SK-N-SH (cell line): ENCODE measurements around the gene TPO. TPM values are rescaled to one million over a fixed set of nuclear protein-coding genes. Genes with fewer than 3 reads are reported as not detected.
"Not testable (repeated sequence)": the region's sequence is repeated elsewhere in the genome, so short reads cannot be mapped to it uniquely, and the experiment has no call there.

Experiments used
- CTCF ChIA-PET: fragments of 300-600, 350-600 bp; formaldehyde crosslinking; extraction: SDS; loops from one replicate; lab custom pipeline; 2021; lab: Yijun Ruan, JAX
- POLR2A ChIA-PET: fragments of 350-600 bp; sonication (Branson Sonifier 250); formaldehyde crosslinking; extraction: SDS; loops from one replicate; lab custom pipeline; 2020; ENCODE audit warnings: antibody characterized with exemption, inconsistent platforms; lab: Yijun Ruan, JAX
- DNase-seq: peaks from one replicate; pipeline ENCODE4 v3.0.0; 2012
- H2AFZ ChIP-seq: fragments of 200-600 bp; sonication (generic); 2 replicates; pipeline ENCODE4 v1.8.1; 2016; ENCODE audit warnings: antibody characterized with exemption, mild to moderate bottlenecking, low read depth
- H3F3A ChIP-seq: fragments of 200-600 bp; sonication (generic); replicated peaks from 2 replicates; pipeline ENCODE3; 2016; ENCODE audit warnings: antibody characterized with exemption, mild to moderate bottlenecking; ENCODE audit not compliant: insufficient read depth
- H3K27ac ChIP-seq, 2 experiments: fragments of 200-500 bp in 1 of 2; fragments of 200-600 bp in 1 of 2; sonication (Bioruptor generic) in 1 of 2; sonication (generic), shearing (Covaris generic) in 1 of 2; 2 replicates each; pipeline versions ENCODE4 v1.5.1 to v1.6.1; 2014 to 2016; ENCODE audit warnings: low read depth in 2 of 2, inconsistent platforms in 1 of 2, low read length in 1 of 2, mild to moderate bottlenecking in 1 of 2, mixed read lengths in 1 of 2
- H3K27me3 ChIP-seq: fragments of 200-600 bp; sonication (generic), shearing (Covaris generic); 2 replicates; pipeline ENCODE4 v1.6.1; 2016; ENCODE audit warnings: mixed run types; ENCODE audit not compliant: insufficient read depth
- H3K36me3 ChIP-seq, 2 experiments: fragments of 200-500 bp in 1 of 2; fragments of 200-600 bp in 1 of 2; sonication (Bioruptor generic) in 1 of 2; sonication (generic) in 1 of 2; replicated peaks in 1 of 2; 2 replicates each; pipeline versions ENCODE3 to v1.5.1; 2014 to 2016; ENCODE audit warnings: low read length in 1 of 2, mild to moderate bottlenecking in 1 of 2; ENCODE audit not compliant: insufficient read depth in 2 of 2, control insufficient read depth in 1 of 2
- H3K4me1 ChIP-seq, 2 experiments: fragments of 200-500 bp in 1 of 2; fragments of 200-600 bp in 1 of 2; sonication (Bioruptor generic) in 1 of 2; sonication (generic), shearing (Covaris generic) in 1 of 2; 2 replicates each; pipeline versions ENCODE4 v1.5.1 to v1.6.1; 2014 to 2016; ENCODE audit warnings: low read depth in 1 of 2, low read length in 1 of 2, mixed run types in 1 of 2; ENCODE audit not compliant: insufficient read depth in 2 of 2, control insufficient read depth in 1 of 2
- H3K4me2 ChIP-seq: fragments of 200-600 bp; sonication (generic), shearing (Covaris generic); 2 replicates; pipeline ENCODE4 v1.6.1; 2017; ENCODE audit warnings: mixed run types
- H3K4me3 ChIP-seq, 2 experiments: fragments of 200-500 bp in 1 of 2; fragments of 200-600 bp in 1 of 2; sonication (Bioruptor generic) in 1 of 2; sonication (generic), shearing (Covaris generic) in 1 of 2; 2 replicates each; pipeline versions ENCODE4 v1.5.1 to v1.8.1; 2014 to 2016; ENCODE audit warnings: low read depth in 2 of 2, inconsistent platforms in 1 of 2, low read length in 1 of 2, mild to moderate bottlenecking in 1 of 2, mixed read lengths in 1 of 2, moderate library complexity in 1 of 2
- H3K79me2 ChIP-seq: fragments of 200-600 bp; sonication (generic); 2 replicates; pipeline ENCODE4 v1.8.1; 2017; ENCODE audit warnings: mild to moderate bottlenecking; ENCODE audit not compliant: insufficient read depth
- H3K9ac ChIP-seq: fragments of 200-600 bp; sonication (generic); 2 replicates; pipeline ENCODE4 v1.6.1; 2017; ENCODE audit warnings: mixed run types
- H3K9me2 ChIP-seq: fragments of 200-600 bp; sonication (generic); 2 replicates; pipeline ENCODE4 v1.6.1; 2017; ENCODE audit warnings: mixed run types
- H3K9me3 ChIP-seq: fragments of 200-600 bp; sonication (generic); 2 replicates; pipeline ENCODE4 v1.6.1; 2017; ENCODE audit warnings: mixed run types, mild to moderate bottlenecking, moderate library complexity
- H4K20me1 ChIP-seq: fragments of 200-600 bp; sonication (generic); 2 replicates; pipeline ENCODE4 v1.6.1; 2017; ENCODE audit warnings: mild to moderate bottlenecking, mixed run types; ENCODE audit not compliant: insufficient read depth
- CTCF ChIP-seq: fragments of 200-600 bp; sonication (generic); IDR thresholded peaks from 2 replicates; pipeline ENCODE4 v1.6.1; 2017; ENCODE audit warnings: antibody characterized with exemption, mild to moderate bottlenecking, moderate library complexity
- FOSL2 ChIP-seq: IDR thresholded peaks from 2 replicates; pipeline ENCODE4 v1.4.0; 2012; ENCODE audit warnings: low read depth, mild to moderate bottlenecking, moderate library complexity, borderline replicate concordance
- FOXM1 ChIP-seq: IDR thresholded peaks from 2 replicates; pipeline ENCODE4 v1.4.0; 2012; ENCODE audit warnings: low read depth, mild to moderate bottlenecking
- GABPA ChIP-seq: IDR thresholded peaks from 2 replicates; pipeline ENCODE4 v1.4.0; 2012; ENCODE audit warnings: low read depth, mild to moderate bottlenecking
- GATA2 ChIP-seq: sonication (generic); formaldehyde crosslinking; IDR thresholded peaks from 2 replicates; pipeline ENCODE4 v1.5.0; 2020; ENCODE audit warnings: mild to moderate bottlenecking, missing genetic modification reagents
- IRF3 ChIP-seq: fragments of 150-350 bp; IDR thresholded peaks from 2 replicates; pipeline ENCODE4 v1.6.1; 2016; ENCODE audit warnings: mild to moderate bottlenecking, low read depth, low read length
- MEF2A ChIP-seq: IDR thresholded peaks from 2 replicates; pipeline ENCODE4 v1.4.0; 2012; ENCODE audit warnings: low read depth, borderline replicate concordance
- MXI1 ChIP-seq: IDR thresholded peaks from 2 replicates; pipeline ENCODE4 v1.6.1; 2012; ENCODE audit warnings: mild to moderate bottlenecking, low read depth, low read length, improper control_type of control experiment
- NFIC ChIP-seq: IDR thresholded peaks from 2 replicates; pipeline ENCODE4 v1.4.0; 2012; ENCODE audit warnings: borderline replicate concordance
- POLR2AphosphoS5 ChIP-seq: IDR thresholded peaks from 2 replicates; pipeline ENCODE4 v1.6.1; 2012; ENCODE audit warnings: low read depth, low read length
- SIN3A ChIP-seq: IDR thresholded peaks from 2 replicates; pipeline ENCODE4 v1.6.1; 2012; ENCODE audit warnings: low read depth, mild to moderate bottlenecking, low read length, moderate library complexity, borderline replicate concordance
- TAF1 ChIP-seq: IDR thresholded peaks from 2 replicates; pipeline ENCODE4 v1.6.1; 2012; ENCODE audit warnings: low read depth, mild to moderate bottlenecking, low read length, moderate library complexity, borderline replicate concordance
- YY1 ChIP-seq: IDR thresholded peaks from 2 replicates; pipeline ENCODE4 v1.4.0; 2012; ENCODE audit warnings: low read depth, mild to moderate bottlenecking
- ZBTB33 ChIP-seq: IDR thresholded peaks from 2 replicates; pipeline ENCODE4 v1.4.0; 2012; ENCODE audit warnings: low read depth, borderline replicate concordance
- whole genome bisulfite sequencing: methylation state at CpG from one replicate; pipeline ENCODE4 v1.1.6; 2017; ENCODE audit warnings: low lambda C conversion rate; 5-methylcytosine and 5-hydroxymethylcytosine counted together
- polyA plus RNA-seq, 3 experiments: library from polyadenylated mRNA; depleted of rRNA; stranded (reverse); fragments of >200 nt; gene quantifications; 2 replicates each; pipeline ENCODE4 v1.2.3, GENCODE V29; 2012

TPO gene
- polyA plus RNA-seq, 1 of the 3 experiments (the other 2 are of a cell fraction), result not detected

- Histone ChIP-seq H3K9ac (no peak overlapping the region), H3K9me2 (no peaks in the 10 kb centered on the region), H3F3A (no peaks in the 10 kb centered on the region), H4K20me1 (no peaks in the 10 kb centered on the region), H3K4me1 (no peaks in the 10 kb centered on the region; a peak in 1 of 4 replicates), H2AFZ (no peak overlapping the region), H3K9me3 (no peaks in the 10 kb centered on the region), H3K36me3 (no peaks in the 10 kb centered on the region), H3K27me3 (peaks cover 11% of the 10 kb centered on the region; the same call in 1 of the 2 replicates), H3K79me2 (no peaks in the 10 kb centered on the region), H3K27ac (no peak overlapping the region), H3K4me3 (no peak overlapping the region), H3K4me2 (no peak overlapping the region)
- CTCF ChIA-PET, result interaction anchor here (1.3 kb wide), 1 partner anchor 27 kb away, joined by 3 read pairs; no protein-coding TSS in a partner anchor
- TF ChIP-seq SIN3A, result no peak
- no peak for TF ChIP-seq NFIC
- no peak for TF ChIP-seq IRF3
- TF ChIP-seq CTCF, result no peak
- TF ChIP-seq MXI1, result no peak
- TF ChIP-seq GABPA, result no peak
- no peak for TF ChIP-seq YY1
- TF ChIP-seq FOXM1, result no peak
- no peak for TF ChIP-seq FOSL2
- TF ChIP-seq ZBTB33, result no peak
- no peak for TF ChIP-seq TAF1
- TF ChIP-seq POLR2AphosphoS5, result no peak
- no peak for TF ChIP-seq MEF2A
- no peak for TF ChIP-seq GATA2 (CRISPR knock-in tag)
- 55% methylated on average over 5 of the region's 5 CpGs for WGBS
- DNase-seq, result no peak
- POLR2A ChIA-PET, result no interaction called here
Observed at GRCh38 chr2:1577846-1578245, 164.6 kb downstream of the TPO start.

- H3K4me3 ChIP-seq, H3K9me3 ChIP-seq, H3K4me2 ChIP-seq, H4K20me1 ChIP-seq, H3K9ac ChIP-seq, H3K36me3 ChIP-seq, H3F3A ChIP-seq, H3K27ac ChIP-seq, H3K79me2 ChIP-seq, H3K4me1 ChIP-seq, POLR2A ChIA-PET, H3K9me2 ChIP-seq, H2AFZ ChIP-seq, DNase-seq, H3K27me3 ChIP-seq: not testable (repeated sequence)
- CTCF ChIA-PET, result interaction anchor here (0.5 to 2.3 kb wide), 3 partner anchors 9 to 188 kb away, joined by 3 to 9 read pairs (median 4); no protein-coding TSS in a partner anchor
- WGBS, result 78% methylated on average over 16 of the region's 19 CpGs
Observed at GRCh38 chr2:1581257-1581964, 168.1 kb downstream of the TPO start.
